NCI-H146 treated with DMSO at 0.1 percent for 48 hours (cell line): ENCODE measurements around the gene SNAPC1.
"Not testable (repeated sequence)": the region's sequence is repeated elsewhere in the genome, so short reads cannot be mapped to it uniquely, and the experiment has no call there.

ENCODE experiments used
- DNase-seq: peaks from one replicate; lab custom pipeline; 2025; ENCODE audit not compliant: unreplicated experiment; lab: John Stamatoyannopoulos, UW

SNAPC1 gene

GRCh38 chr14:61761959-61762786 is at the start of gene SNAPC1:
Gene SNAPC1 (plus strand): TSS chr14:61762420. CDS start chr14:61762461, 41 bp downstream.
- peak; percentile 87 for DNase-seq

GRCh38 chr14:61713724-61714437 is 48.3 kb upstream of the SNAPC1 start:
- DNase-seq, result no peak

- no peak for DNase-seq
Measured at GRCh38 chr14:61716956-61717355, 45.3 kb upstream of the SNAPC1 start.

GRCh38 chr14:61718039-61718438 is 44.2 kb upstream of the SNAPC1 start:
- DNase-seq, result no peak

- no peak for DNase-seq
Measured at GRCh38 chr14:61719344-61720293, 42.6 kb upstream of the SNAPC1 start.

GRCh38 chr14:61720294-61720661 is 41.9 kb upstream of the SNAPC1 start:
- DNase-seq, result no peak

- no peak for DNase-seq
Measured at GRCh38 chr14:61720741-61721140, 41.5 kb upstream of the SNAPC1 start.

- DNase-seq, result no peak
Measured at GRCh38 chr14:61724133-61724532, 38.1 kb upstream of the SNAPC1 start.

- no peak for DNase-seq
Measured at GRCh38 chr14:61726778-61727658, 35.2 kb upstream of the SNAPC1 start.

- DNase-seq, result no peak
Measured at GRCh38 chr14:61730756-61731373, 31.4 kb upstream of the SNAPC1 start.

- DNase-seq, result no peak
Measured at GRCh38 chr14:61733972-61734371, 28.2 kb upstream of the SNAPC1 start.

- DNase-seq, result no peak
Measured at GRCh38 chr14:61736751-61737150, 25.5 kb upstream of the SNAPC1 start.

GRCh38 chr14:61737915-61738314 is 24.3 kb upstream of the SNAPC1 start:
- DNase-seq, result no peak

- DNase-seq, result no peak
Measured at GRCh38 chr14:61739133-61739532, 23.1 kb upstream of the SNAPC1 start.

- DNase-seq, result no peak
Measured at GRCh38 chr14:61742371-61742770, 19.8 kb upstream of the SNAPC1 start.

GRCh38 chr14:61744238-61744637 is 18.0 kb upstream of the SNAPC1 start:
- DNase-seq, result no peak

- not testable (repeated sequence) for DNase-seq
Measured at GRCh38 chr14:61746346-61746745, 15.9 kb upstream of the SNAPC1 start.

GRCh38 chr14:61746881-61747280 is 15.3 kb upstream of the SNAPC1 start:
- DNase-seq, result no peak

- no peak for DNase-seq
Measured at GRCh38 chr14:61747342-61747741, 14.9 kb upstream of the SNAPC1 start.

- no peak for DNase-seq
Measured at GRCh38 chr14:61749264-61749663, 13.0 kb upstream of the SNAPC1 start.
